ENCODE measurements around the gene BOD1.
"Not testable (repeated sequence)": the region's sequence is repeated elsewhere in the genome, so short reads cannot be mapped to it uniquely, and the experiment has no call there.

Gene BOD1

DNA sequence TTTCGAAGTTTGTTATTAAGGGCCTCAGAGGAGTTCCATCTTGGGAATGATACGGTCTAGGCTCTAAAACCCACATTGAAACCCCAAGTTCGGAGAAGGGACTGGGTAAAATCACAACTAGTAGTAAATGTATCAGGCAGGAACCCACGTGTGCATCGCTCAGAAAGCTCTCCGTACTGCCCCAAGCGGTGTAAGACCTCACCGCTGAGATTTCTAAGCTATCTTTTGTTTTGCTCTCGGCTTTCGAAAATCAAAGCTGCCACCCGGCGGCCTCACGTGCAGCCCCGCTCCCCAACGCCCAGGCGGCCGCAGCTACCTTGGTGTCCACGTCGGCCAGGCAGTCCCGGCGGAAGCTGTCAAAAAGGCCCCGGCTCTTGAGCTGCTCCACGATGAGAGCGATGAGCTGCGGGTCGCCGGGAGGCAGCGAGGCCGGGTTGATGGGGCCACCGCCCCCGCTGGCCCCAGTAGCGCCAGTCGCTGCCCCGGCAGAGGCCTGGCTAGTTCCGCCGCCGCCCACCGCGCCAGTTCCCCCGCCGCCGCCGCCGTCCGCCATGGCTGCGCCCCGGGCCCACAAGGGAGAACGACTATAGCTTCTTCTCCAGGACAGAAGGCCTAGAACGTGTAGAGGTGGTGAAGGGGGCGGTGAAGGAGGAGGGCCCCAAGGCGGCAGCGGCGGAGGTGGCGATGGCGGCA, 420 bp downstream of the BOD1 start:
- DNase-seq, result peak; percentile 66

DNA sequence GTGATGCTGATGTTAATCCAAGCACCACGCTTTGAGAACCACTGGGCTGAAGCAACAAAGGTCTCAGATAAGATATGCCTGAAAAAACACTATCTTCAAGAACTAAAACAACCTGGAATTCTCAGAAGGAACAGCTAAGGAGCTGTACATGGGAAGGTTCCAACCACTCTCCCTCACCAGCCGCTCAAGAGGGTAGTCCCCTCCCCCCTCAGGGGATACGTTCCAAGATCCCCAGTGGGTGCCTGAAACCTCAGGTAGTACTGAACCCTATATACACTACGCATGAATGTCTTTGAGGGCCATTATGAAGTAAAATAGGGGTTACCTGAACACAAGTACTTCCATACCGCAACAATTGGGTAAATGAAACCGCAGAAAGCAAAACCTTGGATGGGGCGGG, 1.9 kb downstream of the BOD1 start:
- no peak for DNase-seq

DNA sequence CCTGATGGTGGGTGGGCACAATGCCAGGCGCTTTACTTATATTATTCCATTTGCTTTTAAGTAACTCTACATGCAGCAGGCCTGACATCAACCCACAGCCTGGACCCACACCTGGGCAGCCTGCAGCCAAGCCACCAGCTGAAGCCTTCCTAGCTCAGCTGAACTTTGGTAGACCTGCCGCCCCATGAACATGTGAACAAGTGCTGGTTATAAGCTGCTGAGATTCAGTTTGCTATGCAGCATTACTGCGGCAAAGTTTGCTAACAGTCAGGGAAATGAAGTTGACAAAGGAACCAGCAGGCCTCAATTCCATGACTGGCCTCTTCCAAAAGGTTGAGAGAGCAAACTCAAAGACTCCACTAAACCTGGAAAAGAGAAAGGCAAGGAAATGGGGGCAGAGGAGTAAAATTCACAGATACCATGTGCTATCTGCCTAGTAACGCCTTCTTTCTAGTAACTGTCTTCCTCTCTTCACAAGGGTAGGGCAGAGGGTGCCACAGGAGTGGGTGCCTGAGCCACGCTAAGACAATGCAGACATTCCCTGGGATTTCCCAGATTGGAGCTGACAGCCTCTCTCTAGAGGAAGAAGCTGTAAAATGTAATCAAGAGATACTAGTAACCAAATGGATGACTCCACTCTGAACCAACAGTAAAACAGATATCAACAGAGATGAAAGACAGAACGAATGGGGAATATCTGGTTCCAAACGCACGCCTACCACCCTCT, 2.9 kb downstream of the BOD1 start:
- no peak for DNase-seq

DNA sequence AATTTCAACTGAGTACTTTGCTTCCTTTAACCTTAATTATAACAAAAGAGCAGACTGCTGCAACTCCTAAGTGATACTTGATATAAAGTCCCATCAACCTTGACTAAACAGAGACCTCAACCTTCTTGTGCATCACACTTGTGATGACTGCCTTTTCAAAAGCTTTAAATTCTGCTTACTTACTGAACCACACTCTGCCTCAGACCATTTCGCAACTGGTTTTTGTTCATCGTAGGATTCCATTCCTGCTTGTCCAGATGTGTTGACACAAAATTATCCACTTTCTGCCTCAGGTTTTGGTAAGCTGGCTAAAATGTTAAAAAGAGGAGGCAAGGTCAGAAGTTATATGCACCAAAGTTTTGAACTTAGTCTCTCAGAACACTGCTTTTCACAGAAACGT, 3.5 kb downstream of the BOD1 start:
- no peak for DNase-seq

DNA sequence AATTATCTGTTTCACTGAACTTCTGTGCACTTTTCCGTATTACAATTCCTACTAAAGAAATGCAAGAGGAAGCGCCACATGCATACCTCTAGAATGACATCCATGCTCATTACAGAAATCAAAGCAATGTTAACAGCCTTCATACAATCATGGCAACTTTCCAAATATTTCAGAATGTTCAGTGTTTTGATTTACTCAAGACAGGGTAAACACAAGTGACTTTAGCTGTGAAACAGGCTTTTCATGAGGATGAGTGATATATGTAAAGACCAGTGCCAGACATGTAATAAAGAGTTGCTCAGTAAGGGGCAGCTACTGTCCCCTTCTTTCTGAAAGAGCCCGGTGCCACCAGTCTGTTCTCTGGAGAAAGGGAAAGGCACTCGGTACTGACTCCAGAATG, 4.7 kb downstream of the BOD1 start:
- no peak for DNase-seq

DNA sequence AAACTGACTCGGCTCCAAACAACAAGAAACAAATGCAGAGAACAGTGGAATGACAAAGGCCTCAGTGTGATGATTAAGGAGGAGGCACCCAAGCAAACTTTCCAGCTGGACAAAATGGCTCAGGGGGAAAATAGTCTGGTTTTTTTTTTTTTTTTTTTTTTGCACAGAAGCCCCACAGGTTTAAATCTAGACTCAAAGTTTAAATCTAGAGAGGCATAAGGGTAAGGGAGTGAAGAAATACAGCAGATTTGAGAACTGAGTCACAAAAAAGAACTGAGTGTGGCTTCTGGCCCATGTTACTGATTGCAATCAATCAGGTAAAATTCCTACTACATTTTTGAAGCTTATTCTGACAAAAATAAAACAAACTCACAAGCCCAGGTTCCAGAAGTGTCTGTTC, 12.3 kb downstream of the BOD1 start:
- DNase-seq, result no peak

DNA sequence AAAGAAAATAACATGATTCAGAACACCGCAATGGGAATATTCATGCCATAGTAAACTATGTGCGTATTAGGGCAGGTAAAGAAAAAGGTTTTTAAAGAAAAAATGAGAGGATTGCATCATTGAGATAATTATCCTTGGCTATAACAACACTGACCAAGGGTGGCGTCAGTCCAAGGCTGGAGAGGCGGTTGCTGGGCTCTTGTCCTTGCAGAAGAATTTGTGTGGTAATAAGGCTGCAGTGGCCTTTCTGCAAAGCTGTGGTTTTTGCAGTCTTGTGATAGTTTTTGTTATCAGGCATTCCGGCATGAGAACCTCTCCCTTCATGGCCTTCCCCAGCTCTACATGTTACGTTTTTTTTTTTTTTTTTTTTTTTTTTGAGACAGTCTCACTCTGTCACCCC, 14.0 kb downstream of the BOD1 start:
- peak; percentile 22 for DNase-seq

DNA sequence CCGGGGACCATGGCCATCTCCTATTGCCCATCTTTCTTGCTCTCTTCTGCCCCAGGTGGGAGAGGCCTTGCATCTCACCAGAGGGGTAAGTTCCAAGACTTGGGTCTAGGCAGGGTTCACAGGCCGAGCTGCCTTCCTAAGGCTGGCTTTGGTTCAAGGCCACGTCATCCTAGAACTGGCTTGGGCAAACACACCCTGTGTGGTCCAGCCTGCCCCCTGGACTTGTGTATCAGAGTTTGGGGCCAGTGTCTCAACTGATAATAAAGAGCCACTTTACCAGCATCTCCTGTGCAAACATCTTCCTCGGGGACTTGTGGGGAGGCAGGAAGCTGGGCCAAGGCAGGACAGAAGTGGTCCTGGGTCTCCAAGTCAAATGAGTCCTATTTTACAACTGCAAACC, 17.8 kb downstream of the BOD1 start:
- no peak for DNase-seq

DNA sequence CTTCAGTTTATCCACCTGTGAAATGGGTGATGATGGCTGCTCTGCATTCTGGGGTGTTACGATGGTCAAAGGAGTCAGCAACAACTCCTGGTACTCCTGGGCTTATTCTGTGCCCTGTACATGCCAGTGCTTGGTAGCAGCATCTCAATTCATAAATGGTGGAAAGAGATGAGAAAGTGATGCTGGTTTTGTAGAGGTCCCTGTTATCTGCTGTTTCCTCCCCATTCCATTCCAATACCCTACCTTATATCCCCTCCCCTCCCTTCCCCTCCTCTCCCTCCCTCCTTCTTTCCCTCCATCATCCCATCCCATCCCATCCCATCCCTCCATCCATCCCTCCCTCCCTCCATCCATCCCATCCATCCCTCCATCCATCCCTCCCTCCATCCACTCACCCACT, 19.1 kb downstream of the BOD1 start:
- no peak for DNase-seq

DNA sequence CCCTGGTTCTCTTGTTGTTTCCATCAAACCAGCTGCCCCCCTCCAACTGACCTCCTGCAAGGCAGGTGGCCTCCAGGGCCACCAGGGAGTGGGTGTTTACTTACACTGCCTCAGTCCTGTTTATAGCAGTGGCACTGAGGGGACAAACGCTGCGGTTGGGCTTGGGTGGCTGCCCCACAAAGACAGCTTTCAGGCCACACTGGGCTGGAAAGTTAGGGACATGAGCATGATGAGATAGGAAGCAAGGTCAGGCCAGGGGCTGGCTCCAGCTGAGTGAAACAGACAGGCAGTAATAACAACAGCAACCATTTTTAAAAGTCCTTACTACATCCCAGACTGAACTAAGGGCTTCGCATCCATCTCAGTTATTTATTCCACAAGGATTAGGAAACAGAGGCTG, 20.6 kb downstream of the BOD1 start:
- no peak for DNase-seq

DNA sequence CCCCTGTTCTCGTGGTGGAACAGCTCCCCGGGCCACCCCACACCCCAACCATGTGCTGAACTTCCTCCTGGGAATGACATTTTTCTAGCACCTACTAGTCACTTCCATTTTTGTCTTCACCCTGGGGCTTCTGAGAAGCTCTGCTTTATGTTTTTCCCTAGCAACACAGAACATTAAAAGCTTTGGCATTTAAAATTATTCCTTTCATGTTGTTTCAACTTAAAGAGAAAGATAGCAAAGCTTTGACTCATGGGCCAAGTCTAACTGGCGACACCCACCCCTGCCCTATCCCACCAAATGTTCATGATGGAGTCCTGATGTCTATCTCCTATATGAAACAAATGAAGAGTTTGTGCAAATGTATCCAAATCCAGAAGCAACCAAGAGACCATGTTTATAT, 22.4 kb downstream of the BOD1 start:
- DNase-seq, result peak; percentile 15

DNA sequence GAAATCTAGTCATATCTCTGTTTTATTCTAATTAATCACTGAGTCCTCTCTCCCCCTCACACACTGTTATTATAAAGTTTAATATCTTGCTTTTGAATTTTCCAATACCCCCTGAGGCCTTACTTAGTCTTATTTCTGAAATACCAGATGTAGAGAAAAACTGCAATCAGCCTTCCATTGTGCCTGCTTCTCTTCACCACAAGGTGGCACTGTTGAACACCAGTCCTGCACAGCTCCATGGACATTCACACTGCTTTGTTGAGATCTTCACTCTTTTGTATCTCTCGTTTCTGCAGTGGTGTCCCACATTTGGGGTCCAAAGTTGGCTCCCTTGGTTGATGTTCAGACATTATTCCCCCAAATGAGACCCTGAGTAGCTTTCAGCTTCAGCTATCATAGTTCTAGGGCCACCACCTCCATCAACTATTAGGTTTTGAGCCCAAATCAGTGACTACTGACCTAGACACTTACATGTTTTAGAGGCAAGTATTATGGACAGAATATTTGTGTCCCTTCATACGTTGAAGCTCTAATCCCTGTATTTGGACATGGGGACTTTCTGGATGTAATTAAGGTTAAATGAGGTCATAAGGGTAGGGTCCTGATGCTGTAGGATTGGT, 24.3 kb downstream of the BOD1 start:
- DNase-seq, result no peak

DNA sequence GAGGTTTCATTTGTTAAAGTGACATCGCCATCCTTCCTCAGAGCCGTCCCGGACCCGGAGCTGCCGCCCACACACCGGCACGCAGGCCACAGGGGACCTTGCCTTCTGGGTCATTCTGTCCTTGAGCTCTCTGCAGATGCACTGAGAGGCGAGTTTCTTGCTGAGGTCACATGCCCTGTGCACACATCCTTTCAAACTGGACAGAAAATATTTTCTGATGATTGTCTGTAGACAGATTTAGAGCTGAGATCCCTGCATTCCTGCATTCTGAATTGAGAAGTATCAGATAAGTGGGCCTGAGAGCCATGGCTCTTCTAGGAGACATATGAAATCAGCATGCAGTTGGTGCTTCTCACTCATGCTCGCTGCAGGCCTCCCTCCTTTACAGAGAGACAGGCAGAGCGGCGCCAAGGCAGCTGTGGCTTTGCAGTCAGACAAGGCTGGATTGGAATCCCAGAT, 25.4 kb downstream of the BOD1 start:
- no peak for DNase-seq

DNA sequence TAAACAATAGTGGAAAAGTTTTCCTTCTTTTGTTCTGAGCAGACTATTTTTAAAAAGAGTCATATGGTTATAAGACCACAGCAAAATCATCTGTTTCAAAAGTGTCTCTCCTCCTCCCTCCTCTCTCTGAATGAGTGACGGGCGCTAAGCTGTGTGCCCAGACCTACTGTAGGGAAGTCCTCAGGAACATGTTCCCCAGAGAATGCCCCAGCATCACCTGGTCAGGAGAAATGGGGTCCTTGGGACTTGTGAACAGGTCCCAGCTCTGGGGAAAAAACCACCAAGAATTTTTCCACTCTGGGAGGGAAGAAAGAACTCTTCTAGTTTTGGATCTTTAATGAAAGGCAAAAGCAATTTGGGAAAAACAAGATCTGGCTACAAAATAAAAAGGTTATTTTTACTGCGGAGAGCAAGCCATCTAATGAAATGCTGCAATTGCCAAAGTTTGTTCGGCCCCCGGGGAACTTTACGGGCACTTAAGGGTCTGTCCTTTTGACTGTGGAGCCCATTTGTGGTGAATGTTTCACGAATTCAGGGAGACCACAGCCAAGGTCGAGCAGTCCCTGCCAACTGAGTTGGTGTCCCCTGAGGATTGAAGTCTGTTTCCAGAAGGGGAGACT, 25.9 kb downstream of the BOD1 start:
- no peak for DNase-seq

DNA sequence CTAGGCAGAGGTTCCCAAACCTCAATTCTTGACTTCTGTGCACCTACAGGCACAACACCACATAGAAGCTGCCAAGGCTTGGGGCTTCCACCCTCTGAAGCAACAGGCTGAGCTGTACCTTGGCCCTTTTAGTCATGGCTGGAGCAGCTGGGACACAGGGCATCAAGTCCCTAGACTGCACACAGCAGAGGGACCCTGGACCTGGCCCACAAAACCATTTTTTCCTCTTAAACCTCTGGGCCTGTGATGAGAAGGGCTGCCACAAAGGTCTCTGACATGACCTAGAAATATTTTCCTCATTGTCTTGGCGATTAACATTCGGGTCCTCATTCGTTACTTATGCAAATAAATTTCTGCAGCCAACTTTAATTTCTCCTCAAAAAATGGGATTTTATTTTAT, 30.3 kb downstream of the BOD1 start:
- not testable (repeated sequence) for DNase-seq

DNA sequence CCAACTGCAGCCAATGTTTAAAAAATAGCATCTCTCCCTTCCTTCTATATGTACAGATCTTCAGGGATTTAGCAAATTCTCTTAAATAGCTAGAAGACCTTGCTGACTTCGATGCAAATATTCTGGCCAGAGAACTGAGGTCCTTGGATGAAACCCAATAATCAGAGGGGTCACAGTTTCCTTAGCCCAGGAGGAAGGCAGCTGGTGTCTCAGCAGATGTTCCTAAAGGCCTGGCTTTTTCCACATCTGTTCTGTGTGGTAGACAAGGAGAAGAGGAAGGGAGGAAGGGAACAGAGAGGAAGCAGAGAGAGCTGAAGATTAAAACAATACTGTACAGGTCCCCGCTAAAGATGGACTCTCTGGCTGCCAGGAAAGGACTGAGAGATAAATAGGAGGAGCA, 33.1 kb downstream of the BOD1 start:
- DNase-seq, result no peak

DNA sequence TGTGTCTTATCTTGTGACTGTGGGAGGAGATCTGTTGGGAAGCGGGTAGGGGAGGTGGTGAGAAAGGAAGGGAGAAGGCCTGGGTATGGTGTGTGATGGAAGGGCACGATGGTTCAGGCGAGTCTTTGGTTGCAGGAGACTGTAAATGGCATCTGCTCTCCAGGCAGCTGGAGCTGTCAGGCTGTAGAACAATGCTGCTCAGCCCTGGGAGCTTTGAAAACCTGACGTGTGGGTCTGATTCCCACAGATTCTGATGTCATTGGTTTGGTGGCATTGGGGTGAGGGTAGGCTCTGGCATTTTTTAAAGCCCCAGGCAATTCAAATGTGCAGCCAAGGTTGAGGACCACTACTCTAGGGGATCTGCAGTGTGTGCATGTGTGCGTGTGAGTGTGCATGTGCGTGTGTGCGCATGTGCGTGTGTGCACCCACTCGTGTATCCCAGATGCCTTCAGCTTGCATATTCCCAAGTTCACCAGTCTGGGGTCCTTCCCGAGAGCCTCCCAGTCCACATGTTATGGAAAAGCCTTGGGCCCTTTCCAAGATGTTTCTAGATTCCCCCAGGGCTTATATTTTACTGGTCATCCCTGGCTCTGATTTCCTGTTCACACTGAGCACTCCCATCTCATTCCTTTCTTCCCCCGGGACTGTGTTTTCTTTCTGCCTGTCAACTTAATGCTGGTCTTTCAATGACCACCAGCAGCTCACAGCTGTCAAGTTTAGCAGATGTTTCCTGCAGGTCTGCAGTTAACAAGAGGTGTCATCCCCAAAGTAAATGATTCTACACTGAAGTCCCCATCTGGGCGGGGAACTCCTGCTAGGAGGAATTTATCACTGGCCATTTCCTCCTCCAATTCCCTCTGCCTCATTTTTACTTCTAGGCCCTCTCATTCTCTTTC, 34.0 kb downstream of the BOD1 start:
- peak; percentile 39 for DNase-seq

DNA sequence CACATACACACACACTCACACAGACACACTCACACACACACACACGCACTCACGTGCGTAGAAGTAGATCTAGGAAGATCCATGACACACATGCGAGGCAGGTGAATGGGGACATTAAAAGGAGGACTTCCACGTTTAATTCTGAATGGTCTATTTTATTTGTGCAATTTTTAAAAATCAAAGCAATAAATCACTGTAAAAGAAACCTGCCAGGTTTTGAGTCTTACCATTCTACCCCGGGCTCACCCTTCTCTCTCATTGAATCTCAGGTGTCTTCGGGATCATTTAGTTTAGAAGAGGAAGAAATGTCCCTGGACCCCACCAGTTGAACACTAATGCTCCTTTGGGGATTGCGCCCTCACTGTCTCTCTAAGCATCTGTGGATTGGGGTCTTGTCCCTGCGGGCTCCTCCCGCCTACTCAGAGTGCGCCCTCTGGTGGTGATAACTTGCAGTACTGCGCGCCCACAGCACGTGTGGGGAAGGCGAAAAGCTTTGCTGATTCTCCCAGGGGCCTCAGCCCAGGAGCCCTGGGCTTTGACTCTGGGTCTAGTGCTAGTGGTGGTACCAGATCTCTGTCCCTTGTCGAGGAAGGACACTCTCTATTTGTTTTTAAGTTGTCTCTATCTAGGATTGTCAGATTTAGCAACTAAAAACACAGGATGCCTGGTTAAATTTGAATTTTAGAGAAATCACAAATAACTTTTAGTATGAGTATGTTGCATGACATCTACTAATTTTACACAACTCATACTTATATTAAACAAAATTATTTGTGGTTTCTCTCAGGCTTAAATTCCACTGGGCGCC, 34.8 kb downstream of the BOD1 start:
- peak; percentile 36 for DNase-seq

DNA sequence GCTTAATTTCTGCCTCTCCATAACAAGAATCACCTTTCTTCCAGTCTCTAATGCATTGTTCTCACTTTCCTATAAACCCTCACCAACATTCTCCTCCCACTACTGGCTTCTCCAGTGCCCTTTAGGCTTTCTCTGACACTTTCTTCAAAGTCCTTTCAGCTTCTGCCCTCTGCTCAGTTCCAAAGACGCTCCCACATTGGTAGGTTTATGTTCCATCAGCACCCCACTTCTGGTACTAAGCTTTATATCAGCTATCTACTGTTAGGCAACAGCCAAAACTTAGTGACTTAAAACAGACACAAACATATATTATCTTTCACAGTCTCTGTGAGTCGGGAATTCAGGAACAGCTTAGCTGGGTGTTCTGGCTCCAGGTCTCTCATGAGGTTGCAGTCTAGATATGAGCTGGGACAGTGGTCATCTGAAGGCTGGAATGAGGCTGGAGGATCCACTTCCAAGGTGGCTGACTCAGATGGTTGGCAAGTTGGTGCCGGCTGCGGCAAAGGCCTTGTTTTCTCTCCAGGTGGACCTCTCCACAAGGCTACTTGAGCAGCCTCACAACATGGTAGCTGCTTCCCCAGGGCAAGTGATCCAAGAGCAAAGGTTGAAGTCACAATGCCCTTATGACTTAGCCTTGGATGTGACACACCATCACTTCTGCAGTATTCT, 37.4 kb downstream of the BOD1 start:
- no peak for DNase-seq

DNA sequence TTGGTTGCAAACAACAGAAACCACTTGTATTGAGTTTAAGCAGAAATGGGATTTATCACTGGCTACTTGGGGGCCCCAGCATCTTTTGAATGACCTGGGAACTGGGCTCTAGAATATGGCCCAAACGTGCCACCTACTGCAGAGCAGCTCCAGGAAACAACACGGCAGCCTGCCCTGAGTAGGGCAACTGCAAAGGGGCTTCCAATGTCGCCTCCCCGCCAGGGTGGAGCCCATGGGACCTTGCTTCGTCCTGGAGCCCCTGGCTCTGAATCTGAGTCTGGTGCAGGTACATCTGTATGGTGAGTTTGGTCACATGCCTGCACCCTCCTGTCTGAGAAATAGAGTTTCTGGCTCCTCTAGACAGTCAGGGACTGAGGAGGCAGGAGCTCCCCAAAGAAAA, 38.6 kb downstream of the BOD1 start:
- DNase-seq, result no peak

DNA sequence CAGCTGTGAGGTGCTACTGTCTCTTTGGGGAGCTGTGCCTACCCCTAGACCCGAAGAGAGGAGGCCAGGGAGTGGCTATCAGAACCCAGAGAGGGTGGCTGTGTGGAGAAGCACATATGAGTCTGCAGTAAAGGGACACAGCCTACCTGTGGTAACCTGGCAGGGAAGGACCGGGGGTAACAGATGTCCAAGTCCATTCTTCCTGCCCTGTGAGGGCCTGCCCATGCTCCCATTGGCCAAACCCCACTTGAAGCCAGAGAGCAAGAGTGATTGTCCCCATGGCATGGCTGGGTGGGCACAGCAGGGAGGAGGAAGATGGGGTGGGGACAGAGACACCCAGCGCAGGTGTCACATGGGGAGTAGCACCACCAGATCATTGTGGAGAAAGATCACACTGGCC, 39.3 kb downstream of the BOD1 start:
- no peak for DNase-seq

Measured in fibroblast of skin of right quadriceps (primary cell).